ENCODE results near the gene KNCN. TPM values are rescaled to one million over a fixed set of nuclear protein-coding genes. Genes with fewer than 3 reads are reported as not detected.

KNCN gene
- total and polyA plus RNA-seq, 7 donors = not detected

- 61 to 75% methylated on average over 2 of the region's 2 CpGs for WGBS, 2 donors
- Histone ChIP-seq H3K27ac (no peak overlapping the region), H3K9me3 (no peaks in the 10 kb centered on the region), H3K36me3 (no peaks in the 10 kb centered on the region), H3K4me1 (peaks cover 0 to 9% (median 6%) of the 10 kb centered on the region in 4 donors), H3K27me3 (no peaks in the 10 kb centered on the region), H3K4me3 (no peak overlapping the region)
- TF ChIP-seq POLR2AphosphoS5 (IDR thresholded peaks at IDR 0.05) = no peak
- TF ChIP-seq CTCF (IDR thresholded peaks at IDR 0.05) = no peak
- no peak for TF ChIP-seq EP300 (IDR thresholded peaks at IDR 0.05)
- TF ChIP-seq POLR2A (IDR thresholded peaks at IDR 0.05) = no peak
- intact Hi-C loops (cut with DNase I) = no loop called here
- DNase-seq = no peak
These were observed 13.8 kb downstream of the KNCN start for GRCh38 chr1:46537651-46538050.

GRCh38 chr1:46536527-46536926 lies 14.9 kb downstream of the KNCN start:
- Histone ChIP-seq H3K9me3 (no peaks in the 10 kb centered on the region), H3K4me3 (no peak overlapping the region), H3K36me3 (no peaks in the 10 kb centered on the region), H3K4me1 (peaks cover 0 to 10% (median 6%) of the 10 kb centered on the region in 4 donors), H3K27me3 (no peaks in the 10 kb centered on the region), H3K27ac (no peak overlapping the region)
- TF ChIP-seq CTCF (IDR thresholded peaks at IDR 0.05) (no peak), EP300 (IDR thresholded peaks at IDR 0.05) (no peak), POLR2A (IDR thresholded peaks at IDR 0.05) (no peak), POLR2AphosphoS5 (IDR thresholded peaks at IDR 0.05) (no peak)
- intact Hi-C loops (cut with DNase I) = no loop called here
- 95% methylated on average over 1 of the region's 1 CpG for WGBS, 2 donors
- DNase-seq = no peak

- Histone ChIP-seq H3K27me3 (peaks cover 0 to 2% (median 0%) of the 10 kb centered on the region in 3 donors), H3K36me3 (no peaks in the 10 kb centered on the region), H3K9me3 (no peaks in the 10 kb centered on the region), H3K4me3 (no peak overlapping the region), H3K4me1 (peaks cover 0 to 10% (median 6%) of the 10 kb centered on the region in 4 donors), H3K27ac (no peak overlapping the region)
- TF ChIP-seq POLR2AphosphoS5 (IDR thresholded peaks at IDR 0.05) (no peak), EP300 (IDR thresholded peaks at IDR 0.05) (no peak), POLR2A (IDR thresholded peaks at IDR 0.05) (no peak), CTCF (IDR thresholded peaks at IDR 0.05) (no peak)
- DNase-seq = no peak
- 43 to 60% methylated on average over 2 of the region's 2 CpGs for WGBS, 2 donors
- intact Hi-C loops (cut with DNase I) = no loop called here
These were observed 16.4 kb downstream of the KNCN start for GRCh38 chr1:46535063-46535462.

- peak overlapping the region in 3 of 4 donors; percentile 42 to 51 (median 50) for H3K4me3 ChIP-seq
- 4 to 5% methylated on average over 71 of the region's 71 CpGs for WGBS, 2 donors
- no peak for DNase-seq
- no peak for TF ChIP-seq EP300 (IDR thresholded peaks at IDR 0.05)
- no peak for TF ChIP-seq POLR2A (IDR thresholded peaks at IDR 0.05)
- no peak for TF ChIP-seq POLR2AphosphoS5 (IDR thresholded peaks at IDR 0.05)
- TF ChIP-seq CTCF (IDR thresholded peaks at IDR 0.05) = no peak
- intact Hi-C loops (cut with DNase I) = loop anchor here (2.0 kb wide), 1 partner anchor 191 kb away; no protein-coding TSS in a partner anchor
- peaks cover 0 to 19% (median 4%) of the 10 kb centered on the region in 3 donors for H3K27me3 ChIP-seq
- H3K9me3 ChIP-seq = no peaks in the 10 kb centered on the region
- H3K27ac ChIP-seq = peak overlapping the region; percentile 73 to 84 (median 82)
- no peaks in the 10 kb centered on the region for H3K36me3 ChIP-seq
- H3K4me1 ChIP-seq = peaks cover 0 to 10% (median 6%) of the 10 kb centered on the region in 4 donors
These were observed 18.1 kb downstream of the KNCN start for GRCh38 chr1:46533179-46533864.
